ENCODE measurements around the gene TRAF6.

TRAF6 gene

DNA sequence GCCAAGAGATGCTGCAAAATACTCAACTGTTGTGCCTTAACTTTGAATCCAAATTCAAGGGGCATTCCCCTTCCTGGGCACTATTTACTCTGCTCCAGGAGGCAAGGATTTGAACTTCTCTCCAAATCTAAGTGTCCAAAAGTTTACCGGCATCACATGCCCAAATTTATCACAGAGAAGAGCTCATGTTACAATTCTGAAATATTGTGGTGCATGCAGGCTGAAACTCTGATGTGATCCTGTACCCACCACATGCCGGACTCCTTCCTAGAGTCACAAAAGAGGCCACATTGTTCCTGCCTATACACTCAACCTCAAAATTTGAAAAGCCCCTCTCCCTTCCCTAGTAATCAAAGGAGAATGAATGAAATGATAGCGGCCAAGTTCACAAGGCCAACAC is 1.3 kb downstream of the TRAF6 start:
- H3K27ac ChIP-seq = no peak overlapping the region
- no peak for TF ChIP-seq ZFX (IDR thresholded peaks at IDR 0.05)
- no peak for TF ChIP-seq CTCF (conservative IDR thresholded peaks at IDR 0.05)

GRCh38 chr11:36507824-36508489 is 2.1 kb downstream of the TRAF6 start:
- no peak for TF ChIP-seq CTCF (conservative IDR thresholded peaks at IDR 0.05)
- no peak for TF ChIP-seq ZFX (IDR thresholded peaks at IDR 0.05)
- no peak overlapping the region for H3K27ac ChIP-seq

GRCh38 chr11:36501236-36501635 is 8.8 kb downstream of the TRAF6 start:
- H3K27ac ChIP-seq = no peak overlapping the region
- TF ChIP-seq CTCF (conservative IDR thresholded peaks at IDR 0.05) (no peak), ZFX (IDR thresholded peaks at IDR 0.05) (no peak)

- TF ChIP-seq ZFX (IDR thresholded peaks at IDR 0.05) (no peak), CTCF (conservative IDR thresholded peaks at IDR 0.05) (no peak)
- no peak overlapping the region for H3K27ac ChIP-seq
Observed at GRCh38 chr11:36500315-36500721, 9.8 kb downstream of the TRAF6 start.

DNA sequence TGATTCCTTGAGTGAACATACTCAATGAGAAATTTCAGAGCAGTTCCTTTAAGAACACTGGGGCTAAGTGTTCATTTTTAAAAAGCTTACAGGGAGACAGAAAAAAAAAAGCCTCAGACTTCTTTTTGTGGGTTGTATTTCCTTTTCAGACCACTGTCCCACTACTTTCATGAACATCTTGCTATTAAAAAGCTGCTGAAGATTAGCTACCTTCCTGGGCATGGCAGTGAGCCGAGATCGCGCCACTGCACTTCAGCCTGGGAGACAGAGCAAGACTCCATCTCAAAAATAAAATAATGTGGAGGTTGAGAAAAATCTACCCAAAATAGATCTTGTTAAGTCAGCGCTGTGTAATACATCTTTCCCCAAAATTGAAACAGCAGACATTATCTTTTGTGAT is 10.8 kb downstream of the TRAF6 start:
- TF ChIP-seq ZFX (IDR thresholded peaks at IDR 0.05) = no peak
- no peak for TF ChIP-seq CTCF (conservative IDR thresholded peaks at IDR 0.05)
- H3K27ac ChIP-seq = no peak overlapping the region

DNA sequence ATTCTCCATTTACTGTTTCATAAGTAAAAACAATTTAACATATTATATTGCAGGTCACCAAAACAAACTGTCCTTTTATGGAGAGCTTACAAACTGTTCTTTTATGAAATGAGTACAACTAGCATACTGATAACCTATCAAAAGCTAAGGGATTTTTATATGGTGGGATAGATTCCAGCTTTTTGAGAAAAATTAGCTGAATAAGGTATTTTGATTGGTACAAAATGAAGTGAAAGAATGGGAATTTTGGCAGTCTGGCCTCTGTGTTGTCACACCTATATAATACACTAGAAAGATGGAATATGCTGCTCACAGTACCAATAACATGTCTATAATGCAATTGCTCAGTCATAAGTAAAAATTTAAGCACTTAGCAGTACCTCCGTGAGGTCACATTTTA is 11.4 kb downstream of the TRAF6 start:
- H3K27ac ChIP-seq = no peak overlapping the region

GRCh38 chr11:36493332-36493731 is 16.7 kb downstream of the TRAF6 start:
- no peak for TF ChIP-seq CTCF (conservative IDR thresholded peaks at IDR 0.05)
- no peak for TF ChIP-seq ZFX (IDR thresholded peaks at IDR 0.05)
- H3K27ac ChIP-seq = no peak overlapping the region

More for the DNA sequence above, 11.4 kb downstream of the TRAF6 start:
- no peak for TF ChIP-seq CTCF (conservative IDR thresholded peaks at IDR 0.05)
- no peak for TF ChIP-seq ZFX (IDR thresholded peaks at IDR 0.05)
